ENCODE results near the gene LAPTM5.
A peak's percentile ranks its signal among the peaks of the same experiment; 100 is the strongest.

The LAPTM5 gene

GRCh38 chr1:30714025-30714424 is 43.5 kb downstream of the LAPTM5 start:
- TF ChIP-seq CTCF (IDR thresholded peaks at IDR 0.05; ENCODE audit: low read depth, low read length) = no peak
- H3K4me3 ChIP-seq (ENCODE audit: low read depth, low read length) = no peak overlapping the region
- no peak for DNase-seq (ENCODE audit: low read depth, low spot score)
- in situ Hi-C loops (cut with HindIII; ENCODE audit: low sequenced_read_pairs) = no loop called here

GRCh38 chr1:30713311-30713710 is 44.3 kb downstream of the LAPTM5 start:
- H3K4me3 ChIP-seq (ENCODE audit: low read depth, low read length) = no peak overlapping the region
- TF ChIP-seq CTCF (IDR thresholded peaks at IDR 0.05; ENCODE audit: low read depth, low read length) = no peak
- DNase-seq (ENCODE audit: low read depth, low spot score) = no peak
- in situ Hi-C loops (cut with HindIII; ENCODE audit: low sequenced_read_pairs) = no loop called here

GRCh38 chr1:30712583-30712982 is 45.0 kb downstream of the LAPTM5 start:
- TF ChIP-seq CTCF (IDR thresholded peaks at IDR 0.05; ENCODE audit: low read depth, low read length) = no peak
- in situ Hi-C loops (cut with HindIII; ENCODE audit: low sequenced_read_pairs) = no loop called here
- no peak overlapping the region for H3K4me3 ChIP-seq (ENCODE audit: low read depth, low read length)
- no peak for DNase-seq (ENCODE audit: low read depth, low spot score)

- in situ Hi-C loops (cut with HindIII; ENCODE audit: low sequenced_read_pairs) = no loop called here
- no peak for DNase-seq (ENCODE audit: low read depth, low spot score)
- no peak overlapping the region for H3K4me3 ChIP-seq (ENCODE audit: low read depth, low read length)
- no peak for TF ChIP-seq CTCF (IDR thresholded peaks at IDR 0.05; ENCODE audit: low read depth, low read length)
Measured at GRCh38 chr1:30710407-30710806, 47.2 kb downstream of the LAPTM5 start.

- no peak for TF ChIP-seq CTCF (IDR thresholded peaks at IDR 0.05; ENCODE audit: low read depth, low read length)
- in situ Hi-C loops (cut with HindIII; ENCODE audit: low sequenced_read_pairs) = no loop called here
- H3K4me3 ChIP-seq (ENCODE audit: low read depth, low read length) = no peak overlapping the region
- no peak for DNase-seq (ENCODE audit: low read depth, low spot score)
Measured at GRCh38 chr1:30708361-30708728, 49.2 kb downstream of the LAPTM5 start.

- peak; percentile 82 for TF ChIP-seq CTCF (IDR thresholded peaks at IDR 0.05; ENCODE audit: low read depth, low read length)
- DNase-seq (ENCODE audit: low read depth, low spot score) = peak; percentile 52
- in situ Hi-C loops (cut with HindIII; ENCODE audit: low sequenced_read_pairs) = no loop called here
Measured at GRCh38 chr1:30707412-30708360, 49.9 kb downstream of the LAPTM5 start.

More at GRCh38 chr1:30707412-30708360, 49.9 kb downstream of the LAPTM5 start:
- no peak overlapping the region for H3K4me3 ChIP-seq (ENCODE audit: low read depth, low read length)
